Measurements from ENCODE around the gene RFTN2. TPM values are rescaled to one million over a fixed set of nuclear protein-coding genes. Genes with fewer than 3 reads are reported as not detected.

The RFTN2 gene
- total and polyA plus RNA-seq, 2 of the 13 experiments (the other 11 are each of a cell fraction or from before 2014, with no cell fraction given), result not detected

- peak; percentile 63 for TF ChIP-seq TFDP2 (CRISPR knock-in tag; IDR thresholded peaks at IDR 0.05)
- TF ChIP-seq CENPX (CRISPR knock-in tag; IDR thresholded peaks at IDR 0.05), result no peak
- no peak for TF ChIP-seq ZBTB33 (CRISPR knock-in tag; IDR thresholded peaks at IDR 0.05)
- peak; percentile 83; the same call in 1 of the 2 replicates for TF ChIP-seq YEATS4 (CRISPR knock-in tag; IDR thresholded peaks at IDR 0.05; ENCODE audit: borderline replicate concordance)
- TF ChIP-seq, protein P1, sequence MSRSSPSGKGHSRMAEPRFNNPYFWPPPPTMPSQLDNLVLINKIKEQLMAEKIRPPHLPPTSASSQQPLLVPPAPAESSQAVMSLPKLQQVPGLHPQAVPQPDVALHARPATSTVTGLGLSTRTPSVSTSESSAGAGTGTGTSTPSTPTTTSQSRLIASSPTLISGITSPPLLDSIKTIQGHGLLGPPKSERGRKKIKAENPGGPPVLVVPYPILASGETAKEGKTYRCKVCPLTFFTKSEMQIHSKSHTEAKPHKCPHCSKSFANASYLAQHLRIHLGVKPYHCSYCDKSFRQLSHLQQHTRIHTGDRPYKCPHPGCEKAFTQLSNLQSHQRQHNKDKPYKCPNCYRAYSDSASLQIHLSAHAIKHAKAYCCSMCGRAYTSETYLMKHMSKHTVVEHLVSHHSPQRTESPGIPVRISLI (CRISPR knock-in tag; IDR thresholded peaks at IDR 0.05; ENCODE audit: borderline replicate concordance), result 0 out of 2 replicates have a peak, but pooled peaks have one; percentile 22
- peak; percentile 82; the same call in 1 of the 2 replicates for TF ChIP-seq NAIF1 (CRISPR knock-in tag; IDR thresholded peaks at IDR 0.05; ENCODE audit: borderline replicate concordance)
- no peak for TF ChIP-seq ZNF326 (CRISPR knock-in tag; IDR thresholded peaks at IDR 0.05; ENCODE audit: borderline replicate concordance)
- peak; percentile 20; the same call in 1 of the 2 replicates for TF ChIP-seq AHDC1 (CRISPR knock-in tag; IDR thresholded peaks at IDR 0.05; ENCODE audit: borderline replicate concordance)
- TF ChIP-seq MAFG (CRISPR knock-in tag; IDR thresholded peaks at IDR 0.05), result no peak
- TF ChIP-seq TAF1 (CRISPR knock-in tag; IDR thresholded peaks at IDR 0.05), result peak; percentile 98
Observed at GRCh38 chr2:197705121-197705911, 29.9 kb upstream of the RFTN2 start, which contains the start of gene MARS2 (continued).

Data from HepG2 (cell line).